PC-9 (cell line): ENCODE data around the gene NLK.

Experiments
- EZH2 ChIP-seq: fragments of 200-600 bp; sonication (generic); IDR thresholded peaks from 2 replicates; pipeline ENCODE4 v1.8.0; 2017; ENCODE audit warnings: antibody characterized with exemption, low read depth
- TF ChIP-seq, protein P1 (sequence below): fragments of 200-600 bp; sonication (generic); conservative IDR thresholded peaks from 2 replicates; pipeline ENCODE4 v1.6.1; 2017; ENCODE audit warnings: mixed run types, antibody characterized with exemption, mild to moderate bottlenecking, moderate library complexity

DNA sequence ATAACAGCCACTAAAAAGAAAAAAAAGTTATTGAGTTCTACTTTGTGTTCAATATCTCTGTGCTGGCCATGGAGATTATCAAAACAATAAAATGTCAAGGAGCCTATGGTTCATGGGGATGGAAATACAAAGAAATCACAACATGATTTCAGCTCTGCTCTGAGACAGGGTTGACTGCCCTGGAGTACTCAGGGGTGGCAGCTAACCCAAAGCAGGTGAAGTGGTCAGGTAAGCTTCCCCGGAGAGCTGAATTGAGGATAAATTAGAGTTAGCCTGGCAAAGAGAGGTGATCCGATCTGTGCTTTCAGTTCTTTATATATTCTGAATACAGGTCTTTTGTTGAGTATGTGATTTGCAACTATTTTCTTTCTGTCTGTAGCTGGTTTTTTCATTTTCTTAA lies 157.3 kb downstream of the NLK start:
- TF ChIP-seq EZH2 = no peak
- TF ChIP-seq, protein P1, sequence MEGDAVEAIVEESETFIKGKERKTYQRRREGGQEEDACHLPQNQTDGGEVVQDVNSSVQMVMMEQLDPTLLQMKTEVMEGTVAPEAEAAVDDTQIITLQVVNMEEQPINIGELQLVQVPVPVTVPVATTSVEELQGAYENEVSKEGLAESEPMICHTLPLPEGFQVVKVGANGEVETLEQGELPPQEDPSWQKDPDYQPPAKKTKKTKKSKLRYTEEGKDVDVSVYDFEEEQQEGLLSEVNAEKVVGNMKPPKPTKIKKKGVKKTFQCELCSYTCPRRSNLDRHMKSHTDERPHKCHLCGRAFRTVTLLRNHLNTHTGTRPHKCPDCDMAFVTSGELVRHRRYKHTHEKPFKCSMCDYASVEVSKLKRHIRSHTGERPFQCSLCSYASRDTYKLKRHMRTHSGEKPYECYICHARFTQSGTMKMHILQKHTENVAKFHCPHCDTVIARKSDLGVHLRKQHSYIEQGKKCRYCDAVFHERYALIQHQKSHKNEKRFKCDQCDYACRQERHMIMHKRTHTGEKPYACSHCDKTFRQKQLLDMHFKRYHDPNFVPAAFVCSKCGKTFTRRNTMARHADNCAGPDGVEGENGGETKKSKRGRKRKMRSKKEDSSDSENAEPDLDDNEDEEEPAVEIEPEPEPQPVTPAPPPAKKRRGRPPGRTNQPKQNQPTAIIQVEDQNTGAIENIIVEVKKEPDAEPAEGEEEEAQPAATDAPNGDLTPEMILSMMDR = no peak
